OCI-LY1 (cell line): Measurements from ENCODE around the gene TMA16.

ENCODE experiments used
- CTCF ChIP-seq: fragments of 200-600 bp; sonication (generic), shearing (Covaris generic); IDR thresholded peaks from 2 replicates; pipeline ENCODE4 v1.5.1; 2017; ENCODE audit warnings: mild to moderate bottlenecking, antibody characterized with exemption, low read length, moderate library complexity, mixed read lengths
- EZH2 ChIP-seq: fragments of 200-600 bp; sonication (generic), shearing (Covaris generic); IDR thresholded peaks from 2 replicates; pipeline ENCODE4 v1.8.0; 2017; ENCODE audit warnings: borderline replicate concordance, mixed run types, mild to moderate bottlenecking, antibody characterized with exemption, low read length, moderate library complexity, mixed read lengths

GRCh38 chr4:163473576-163473975 is 20.9 kb upstream of the TMA16 start, which contains the start of gene TKTL2:
- TF ChIP-seq CTCF (no peak), EZH2 (no peak)
